ENCODE results near the gene CPED1.
"Not testable (repeated sequence)": the region's sequence is repeated elsewhere in the genome, so short reads cannot be mapped to it uniquely, and the experiment has no call there.

The CPED1 gene

GRCh38 chr7:121178869-121179497 lies 190.5 kb downstream of the CPED1 start:
- no peak for DNase-seq

- no peak for DNase-seq
These were observed 192.0 kb downstream of the CPED1 start for GRCh38 chr7:121180436-121181063.

- DNase-seq = no peak
These were observed 192.8 kb downstream of the CPED1 start for GRCh38 chr7:121181357-121181756.

DNA sequence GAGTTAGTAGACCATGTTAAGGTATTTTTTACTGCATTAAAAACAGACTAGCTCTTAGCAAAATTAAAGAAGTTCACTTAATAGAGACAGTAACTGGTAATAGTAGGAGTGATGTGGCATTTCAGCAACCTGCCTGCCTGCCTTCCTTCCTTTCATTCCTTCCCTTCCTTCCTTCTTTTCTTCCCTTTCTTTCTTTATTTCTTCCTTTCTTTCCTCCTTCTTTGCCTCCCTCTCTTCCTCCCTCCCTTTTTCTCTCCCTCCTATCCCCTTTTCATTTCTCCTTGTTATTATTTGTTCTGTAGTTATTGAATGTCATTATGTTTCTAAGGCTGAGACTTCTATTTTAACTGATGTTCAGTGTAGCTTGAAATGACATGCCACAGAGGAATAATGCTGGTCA lies 193.8 kb downstream of the CPED1 start:
- no peak for DNase-seq

GRCh38 chr7:121182902-121183301 lies 194.4 kb downstream of the CPED1 start:
- DNase-seq = no peak

- DNase-seq = not testable (repeated sequence)
These were observed 195.4 kb downstream of the CPED1 start for GRCh38 chr7:121183883-121184282.

GRCh38 chr7:121186746-121187145 lies 198.2 kb downstream of the CPED1 start:
- DNase-seq = no peak

GRCh38 chr7:121187222-121187621 lies 198.7 kb downstream of the CPED1 start:
- no peak for DNase-seq

GRCh38 chr7:121187676-121188075 lies 199.2 kb downstream of the CPED1 start:
- DNase-seq = no peak

DNA sequence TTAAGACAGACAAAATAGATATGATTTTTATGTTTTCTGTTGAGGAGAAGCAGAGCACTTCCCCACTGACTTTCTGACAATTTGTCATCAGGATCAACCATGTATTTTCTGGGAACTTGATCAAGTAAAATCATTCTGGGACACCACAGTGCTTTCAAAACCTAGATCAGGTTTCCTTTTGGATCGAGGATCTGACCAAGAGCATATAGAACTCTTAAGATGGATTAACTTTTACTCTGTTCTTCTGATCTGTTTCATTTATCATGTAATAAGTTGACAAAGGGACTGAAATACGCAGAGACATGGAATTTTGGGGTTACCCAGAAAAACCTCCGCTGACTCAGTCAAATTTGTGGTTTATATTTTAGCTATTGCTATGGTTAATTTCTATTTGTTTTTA lies 204.3 kb downstream of the CPED1 start:
- no peak for DNase-seq

GRCh38 chr7:121195010-121195409 lies 206.5 kb downstream of the CPED1 start:
- DNase-seq = no peak

DNA sequence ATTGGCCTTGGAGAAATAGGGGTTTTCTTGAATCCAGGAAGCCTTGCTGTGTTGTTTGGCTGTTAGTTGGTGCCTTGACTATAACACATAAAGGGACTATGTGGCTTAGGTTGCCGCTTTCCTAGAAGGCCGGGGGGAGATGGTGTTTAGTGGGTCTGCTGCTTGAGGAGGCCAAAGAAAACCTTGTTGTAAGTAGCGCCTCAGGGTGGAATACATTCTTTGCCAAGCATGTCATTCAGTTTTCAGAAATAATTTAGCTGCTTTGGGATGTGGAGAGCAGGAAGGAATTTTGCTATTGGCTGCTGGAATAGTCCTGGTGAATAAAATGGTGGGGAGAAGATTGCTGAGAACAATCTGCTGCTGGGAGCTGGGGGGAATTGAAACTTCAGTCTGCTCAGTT lies 207.4 kb downstream of the CPED1 start:
- no peak for DNase-seq

GRCh38 chr7:121196286-121196685 lies 207.8 kb downstream of the CPED1 start:
- no peak for DNase-seq

GRCh38 chr7:121197455-121197854 lies 208.9 kb downstream of the CPED1 start:
- DNase-seq = no peak

DNA sequence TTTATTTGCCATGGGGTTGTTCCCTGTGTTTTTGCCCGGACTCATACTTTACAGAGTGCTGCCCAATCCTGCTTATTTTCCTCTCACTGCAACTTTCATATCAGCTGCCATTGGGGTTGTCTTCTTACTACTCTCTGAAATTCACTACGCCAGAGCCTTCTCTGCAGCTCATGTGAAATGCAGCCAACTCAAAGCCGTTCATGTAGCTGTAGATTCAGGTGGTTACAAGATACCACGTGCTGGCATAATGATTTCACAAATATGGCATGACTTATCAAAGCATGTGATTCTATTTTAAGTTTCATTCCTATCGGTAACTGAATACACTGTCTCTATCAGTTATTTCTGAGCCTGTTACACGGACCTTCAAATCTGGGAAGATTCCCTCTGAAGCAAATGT lies 210.0 kb downstream of the CPED1 start:
- DNase-seq = no peak

DNA sequence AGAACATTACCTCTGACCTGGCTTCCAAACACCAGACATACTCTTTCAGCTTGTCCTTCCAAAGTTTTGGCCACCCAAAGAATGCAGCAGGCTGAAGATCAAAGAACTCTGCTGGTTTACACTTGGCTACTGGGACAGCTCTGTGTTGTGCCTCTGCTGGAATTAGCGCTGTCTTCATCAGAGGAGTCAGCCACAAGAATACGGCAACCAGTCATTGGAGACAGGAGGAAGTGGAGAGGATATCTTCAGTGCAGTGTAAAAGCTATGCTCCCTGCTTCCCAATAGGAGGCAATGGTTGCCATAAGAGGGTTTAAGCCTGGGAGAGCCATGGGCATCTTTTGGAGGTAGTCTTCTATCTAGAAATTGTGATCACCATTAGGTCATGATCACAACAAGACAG lies 213.6 kb downstream of the CPED1 start:
- DNase-seq = no peak

- DNase-seq = no peak
These were observed 214.3 kb downstream of the CPED1 start for GRCh38 chr7:121202834-121203233.

DNA sequence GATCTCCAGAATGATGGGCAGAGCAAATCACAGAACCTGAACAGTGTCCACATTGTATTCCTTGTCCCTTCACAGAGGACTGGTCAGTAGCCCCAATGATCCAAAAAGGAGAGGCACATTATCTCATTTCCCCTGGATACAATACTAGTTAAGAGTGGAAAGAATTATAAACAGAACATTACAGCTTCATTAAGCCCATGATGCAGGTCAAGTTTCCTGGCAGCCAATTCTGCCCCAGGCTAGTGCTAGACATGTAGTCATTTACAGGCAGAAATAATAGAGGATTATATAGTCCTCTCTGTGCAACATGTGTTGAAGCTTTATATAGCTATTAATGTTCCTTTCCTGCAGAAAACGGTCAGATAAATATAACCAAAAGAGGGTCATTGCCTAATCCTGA lies 216.0 kb downstream of the CPED1 start:
- DNase-seq = no peak

DNA sequence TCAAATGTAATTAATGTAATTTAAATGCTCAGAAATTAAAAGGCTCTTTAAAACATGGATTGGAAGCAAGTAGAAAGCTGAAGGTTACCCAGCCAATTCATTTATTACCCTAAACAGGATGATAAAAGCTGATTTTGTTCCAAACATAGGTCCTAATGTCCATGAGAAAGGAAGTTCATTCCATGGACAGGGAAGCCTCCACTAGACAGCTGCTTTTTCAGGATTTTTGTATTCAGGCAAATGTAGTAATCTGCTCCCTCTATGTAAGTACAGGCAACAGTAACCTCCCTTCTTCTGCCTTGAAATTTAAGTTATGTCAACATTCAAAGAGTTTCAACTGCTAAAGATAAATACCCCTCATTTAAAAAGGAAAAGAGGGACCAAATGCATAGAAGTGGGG lies 217.3 kb downstream of the CPED1 start:
- no peak for DNase-seq

DNA sequence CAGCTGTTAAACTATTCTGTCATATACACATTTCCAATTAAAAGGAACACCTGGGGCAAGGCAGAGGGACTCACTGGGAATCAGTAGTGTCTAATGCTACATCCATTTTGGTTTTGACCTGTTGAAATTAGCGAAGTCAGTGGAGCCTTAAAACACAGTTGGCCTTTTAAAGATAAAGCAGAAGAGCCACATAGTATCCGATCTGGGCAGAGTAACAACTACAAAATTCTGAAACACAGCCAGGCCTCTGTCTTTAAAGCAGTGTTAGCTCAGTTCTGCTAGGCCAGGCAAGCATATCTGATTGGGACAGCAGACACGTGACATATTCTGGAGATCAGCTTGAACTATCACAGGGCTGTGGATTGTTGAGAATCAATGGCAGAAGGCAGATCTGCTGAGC lies 222.7 kb downstream of the CPED1 start:
- no peak for DNase-seq

DNA sequence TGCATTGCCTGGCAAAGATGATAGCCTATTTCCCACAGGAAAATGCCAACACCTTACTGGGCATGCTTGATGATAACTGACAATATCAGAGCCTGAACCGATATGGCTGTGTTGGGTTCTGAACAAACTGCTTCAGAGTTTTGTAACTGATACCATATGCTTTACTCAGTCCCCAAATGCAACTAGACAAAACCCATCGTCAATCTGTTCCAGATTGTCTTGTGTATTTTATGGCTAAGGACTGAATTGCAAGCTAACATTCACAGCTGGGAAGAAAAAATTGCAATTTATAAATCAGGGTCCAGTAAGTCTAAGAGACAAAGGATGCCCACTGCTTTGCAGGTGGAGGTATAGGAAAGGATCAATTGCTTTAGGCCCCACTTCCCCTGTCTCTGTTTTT lies 223.5 kb downstream of the CPED1 start:
- DNase-seq = no peak

DNA sequence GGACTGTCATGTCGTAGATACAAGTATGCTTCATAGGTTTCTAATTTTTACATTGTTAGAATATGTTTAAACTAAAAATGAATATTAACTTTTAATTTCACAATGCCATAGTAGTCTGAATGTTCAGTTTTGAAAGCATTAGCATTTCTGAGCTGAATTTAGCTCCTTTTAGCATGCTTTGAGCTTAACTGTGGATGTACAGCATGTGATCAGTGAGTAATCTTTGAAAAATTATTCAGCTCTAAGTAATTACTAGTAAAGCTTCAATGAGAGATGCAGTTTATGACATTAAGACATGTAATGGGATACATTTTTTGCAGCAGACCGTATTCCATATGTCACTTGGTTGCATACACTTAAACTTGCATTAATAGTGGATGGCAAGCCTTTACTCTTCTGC lies 226.1 kb downstream of the CPED1 start:
- DNase-seq = no peak

- DNase-seq = no peak
These were observed 230.5 kb downstream of the CPED1 start for GRCh38 chr7:121219026-121219425.

DNA sequence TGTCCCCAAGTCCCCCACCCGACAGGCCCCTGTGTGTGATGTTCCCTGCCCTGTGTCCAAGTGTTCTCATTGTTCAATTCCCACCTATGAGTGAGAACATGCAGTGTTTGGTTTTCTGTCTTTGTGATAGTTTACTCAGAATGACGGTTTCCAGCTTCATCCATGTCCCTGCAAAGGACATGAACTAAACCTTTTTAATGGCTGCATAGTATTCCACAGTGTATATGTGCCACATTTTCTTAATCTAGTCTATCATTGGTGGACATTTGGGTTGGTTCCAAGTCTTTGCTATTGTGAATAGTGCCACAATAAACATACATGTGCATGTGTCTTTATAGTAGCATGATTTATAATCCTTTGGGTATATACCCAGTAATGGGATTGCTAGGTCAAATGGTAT lies 232.6 kb downstream of the CPED1 start:
- DNase-seq = not testable (repeated sequence)
